CD4-positive, alpha-beta memory T cell (primary cell): Measurements from ENCODE around the gene CNDP2. TPM values are rescaled to one million over a fixed set of nuclear protein-coding genes. Genes with fewer than 3 reads are reported as not detected.

ENCODE experiments used
- CTCF ChIA-PET: fragments of 350-600 bp; sonication (Branson Sonifier 250); formaldehyde crosslinking; loops from one replicate; lab custom pipeline; 2021; ENCODE audit warnings: inconsistent platforms; ENCODE audit not compliant: partially characterized antibody; lab: Charles Lee
- POLR2A ChIA-PET: fragments of 350-600 bp; sonication (Branson Sonifier 250); formaldehyde crosslinking; loops from one replicate; lab custom pipeline; 2021; ENCODE audit not compliant: partially characterized antibody; lab: Charles Lee
- DNase-seq, 5 donors: peaks; one replicate each; pipeline versions ENCODE4 v3.0.0 to v3.0.0-alpha.2; 2020 to 2022; ENCODE audit warnings: mixed read lengths in 1 of 5
- H3K27ac ChIP-seq: one replicate; pipeline ENCODE4 v1.7.0; 2013; ENCODE audit warnings: low read depth, low read length
- H3K27me3 ChIP-seq: 2 replicates; pipeline ENCODE4 v1.7.0; 2013; ENCODE audit warnings: mild to moderate bottlenecking, low read length, moderate library complexity; ENCODE audit not compliant: insufficient read depth
- H3K36me3 ChIP-seq: 2 replicates; pipeline ENCODE4 v1.7.0; 2013; ENCODE audit warnings: mild to moderate bottlenecking, low read length, moderate library complexity; ENCODE audit not compliant: insufficient read depth
- H3K4me1 ChIP-seq: 2 replicates; pipeline ENCODE4 v1.7.0; 2013; ENCODE audit warnings: mild to moderate bottlenecking, low read length, moderate library complexity; ENCODE audit not compliant: insufficient read depth
- H3K4me3 ChIP-seq, 2 donors: one replicate each; pipeline ENCODE4 v1.7.0; 2013; ENCODE audit warnings: low read length in 2 of 2, mild to moderate bottlenecking in 1 of 2
- H3K9me3 ChIP-seq, 2 donors: one replicate each; pipeline ENCODE4 v1.7.0; 2013; ENCODE audit warnings: low read length in 2 of 2, control low read depth in 1 of 2; ENCODE audit not compliant: control insufficient read depth in 1 of 2
- H3K27ac Mint-ChIP-seq, 7 donors: one replicate each; pipeline ENCODE4 v1.8.0; 2020 to 2021; ENCODE audit warnings: mixed read lengths in 7 of 7, mild to moderate bottlenecking in 6 of 7, inconsistent platforms in 3 of 7, moderate library complexity in 3 of 7
- H3K27me3 Mint-ChIP-seq, 2 donors: one replicate each; pipeline ENCODE4 v1.8.0; 2020 to 2021; ENCODE audit warnings: mixed read lengths in 2 of 2
- H3K36me3 Mint-ChIP-seq, 2 donors: one replicate each; pipeline ENCODE4 v1.8.0; 2020 to 2021; ENCODE audit warnings: mixed read lengths in 2 of 2, inconsistent platforms in 1 of 2, mild to moderate bottlenecking in 1 of 2
- H3K4me1 Mint-ChIP-seq, 4 donors: one replicate each; pipeline ENCODE4 v1.8.0; 2020 to 2021; ENCODE audit warnings: mixed read lengths in 4 of 4, mild to moderate bottlenecking in 1 of 4
- H3K4me3 Mint-ChIP-seq, 8 donors: one replicate each; pipeline ENCODE4 v1.8.0; 2020 to 2021; ENCODE audit warnings: mixed read lengths in 8 of 8, mild to moderate bottlenecking in 7 of 8, moderate library complexity in 6 of 8, inconsistent platforms in 3 of 8
- H3K9me3 Mint-ChIP-seq, 8 donors: one replicate each; pipeline ENCODE4 v1.8.0; 2020 to 2021; ENCODE audit warnings: mixed read lengths in 8 of 8, mild to moderate bottlenecking in 5 of 8, inconsistent platforms in 3 of 8, moderate library complexity in 1 of 8
- intact Hi-C: fragments of 100-400 bp; cut with micrococcal nuclease; formaldehyde crosslinking; loops from one replicate; pipeline ENCODE4 v1.15.1; 2023
- polyA plus RNA-seq, 2 donors: library from polyadenylated mRNA; unstranded; fragments of 300-500 nt; fragmentation: Illumina TruSeq; gene quantifications; one replicate each; pipeline ENCODE4 v1.2.3, GENCODE V29; 2021
- total RNA-seq, 2 experiments: library from RNA; stranded (reverse); gene quantifications; one replicate each; pipeline ENCODE4 v1.2.3, GENCODE V29; 2021

Gene CNDP2
- total and polyA plus RNA-seq, 4 experiments from 2014 or later: 123 to 153 (median 141) TPM

GRCh38 chr18:74453642-74454198 lies 42.4 kb upstream of the CNDP2 start:
- ChIA-PET CTCF (no interaction called here), POLR2A (no interaction called here)
- Mint-ChIP-seq H3K9me3 (no peaks in the 10 kb centered on the region), H3K27me3 (peaks cover 31 to 36% of the 10 kb centered on the region in 2 donors), H3K4me3 (no peak overlapping the region), H3K4me1 (peaks cover 4 to 14% (median 6%) of the 10 kb centered on the region in 4 donors), H3K27ac (no peak overlapping the region), H3K36me3 (no peaks in the 10 kb centered on the region)
- intact Hi-C loops: no loop called here
- H3K27ac ChIP-seq: no peak overlapping the region
- no peak for DNase-seq
- H3K9me3 ChIP-seq: no peaks in the 10 kb centered on the region
- peaks cover 5% of the 10 kb centered on the region for H3K4me1 ChIP-seq
- H3K27me3 ChIP-seq: peaks cover 8% of the 10 kb centered on the region
- no peak overlapping the region for H3K4me3 ChIP-seq
- no peaks in the 10 kb centered on the region for H3K36me3 ChIP-seq

- H3K36me3 ChIP-seq: no peaks in the 10 kb centered on the region
- ChIA-PET POLR2A (no interaction called here), CTCF (no interaction called here)
- no peak overlapping the region for H3K27ac ChIP-seq
- H3K36me3 Mint-ChIP-seq: no peaks in the 10 kb centered on the region
- no peak overlapping the region for H3K27ac Mint-ChIP-seq
- intact Hi-C loops: no loop called here
- peaks cover 31 to 34% of the 10 kb centered on the region in 2 donors for H3K27me3 Mint-ChIP-seq
- no peak overlapping the region for H3K4me3 ChIP-seq
- peaks cover 4 to 14% (median 7%) of the 10 kb centered on the region in 4 donors for H3K4me1 Mint-ChIP-seq
- no peaks in the 10 kb centered on the region for H3K9me3 Mint-ChIP-seq
- no peak for DNase-seq
- H3K4me1 ChIP-seq: peaks cover 5% of the 10 kb centered on the region
- H3K27me3 ChIP-seq: peaks cover 8% of the 10 kb centered on the region
- no peak overlapping the region for H3K4me3 Mint-ChIP-seq
- H3K9me3 ChIP-seq: no peaks in the 10 kb centered on the region
These were observed 41.8 kb upstream of the CNDP2 start for GRCh38 chr18:74454279-74454751.

GRCh38 chr18:74455386-74455785 lies 40.8 kb upstream of the CNDP2 start:
- Histone ChIP-seq H3K4me3 (no peak overlapping the region), H3K36me3 (no peaks in the 10 kb centered on the region), H3K27me3 (peaks cover 8% of the 10 kb centered on the region), H3K9me3 (no peaks in the 10 kb centered on the region), H3K4me1 (peaks cover 5% of the 10 kb centered on the region), H3K27ac (no peak overlapping the region)
- no peaks in the 10 kb centered on the region for H3K9me3 Mint-ChIP-seq
- H3K4me3 Mint-ChIP-seq: no peak overlapping the region
- no peak overlapping the region for H3K27ac Mint-ChIP-seq
- POLR2A ChIA-PET: no interaction called here
- H3K27me3 Mint-ChIP-seq: peaks cover 31 to 34% of the 10 kb centered on the region in 2 donors
- CTCF ChIA-PET: no interaction called here
- H3K4me1 Mint-ChIP-seq: peaks cover 4 to 14% (median 8%) of the 10 kb centered on the region in 4 donors
- no peaks in the 10 kb centered on the region for H3K36me3 Mint-ChIP-seq
- no peak for DNase-seq
- intact Hi-C loops: no loop called here

- CTCF ChIA-PET: no interaction called here
- H3K4me1 ChIP-seq: peaks cover 5% of the 10 kb centered on the region
- no peak overlapping the region for H3K4me3 ChIP-seq
- peaks cover 8% of the 10 kb centered on the region for H3K27me3 ChIP-seq
- H3K9me3 Mint-ChIP-seq: no peaks in the 10 kb centered on the region
- intact Hi-C loops: no loop called here
- peaks cover 4 to 14% (median 8%) of the 10 kb centered on the region in 4 donors for H3K4me1 Mint-ChIP-seq
- H3K27me3 Mint-ChIP-seq: peaks cover 34 to 35% of the 10 kb centered on the region in 2 donors
- DNase-seq: no peak
- H3K27ac ChIP-seq: no peak overlapping the region
- POLR2A ChIA-PET: no interaction called here
- H3K36me3 ChIP-seq: no peaks in the 10 kb centered on the region
- no peak overlapping the region for H3K27ac Mint-ChIP-seq
- no peaks in the 10 kb centered on the region for H3K9me3 ChIP-seq
- H3K4me3 Mint-ChIP-seq: peak overlapping the region in 1 of 8 donors; percentile 17
- H3K36me3 Mint-ChIP-seq: no peaks in the 10 kb centered on the region
These were observed 40.2 kb upstream of the CNDP2 start for GRCh38 chr18:74456017-74456348.

- Mint-ChIP-seq H3K4me1 (peaks cover 4 to 14% (median 8%) of the 10 kb centered on the region in 4 donors), H3K27me3 (peaks cover 33 to 36% of the 10 kb centered on the region in 2 donors), H3K27ac (peak overlapping the region in 1 of 7 donors; percentile 41), H3K36me3 (no peaks in the 10 kb centered on the region), H3K4me3 (peak overlapping the region in 1 of 8 donors; percentile 47), H3K9me3 (no peaks in the 10 kb centered on the region)
- no peak overlapping the region for H3K27ac ChIP-seq
- no peak for DNase-seq
- ChIA-PET CTCF (no interaction called here), POLR2A (no interaction called here)
- H3K9me3 ChIP-seq: no peaks in the 10 kb centered on the region
- no peak overlapping the region for H3K4me3 ChIP-seq
- H3K4me1 ChIP-seq: peaks cover 5% of the 10 kb centered on the region
- intact Hi-C loops: no loop called here
- H3K27me3 ChIP-seq: peaks cover 8% of the 10 kb centered on the region
- H3K36me3 ChIP-seq: no peaks in the 10 kb centered on the region
These were observed 39.7 kb upstream of the CNDP2 start for GRCh38 chr18:74456349-74457042.

- DNase-seq: peak in 2 of 5 donors; percentile 5 to 6
- POLR2A ChIA-PET: no interaction called here
- H3K36me3 Mint-ChIP-seq: no peaks in the 10 kb centered on the region
- peaks cover 4 to 14% (median 8%) of the 10 kb centered on the region in 4 donors for H3K4me1 Mint-ChIP-seq
- Histone ChIP-seq H3K27ac (no peak within 1 kb of the TSS), H3K4me1 (peaks cover 5% of the 10 kb centered on the region), H3K9me3 (no peaks in the 10 kb centered on the region), H3K36me3 (no peaks in the 10 kb centered on the region), H3K4me3 (no peak within 1 kb of the TSS), H3K27me3 (peaks cover 8% of the 10 kb centered on the region)
- CTCF ChIA-PET: no interaction called here
- peak within 1 kb of the TSS; percentile 48 to 84 (median 79) for H3K4me3 Mint-ChIP-seq
- intact Hi-C loops: no loop called here
- peaks cover 33 to 36% of the 10 kb centered on the region in 2 donors for H3K27me3 Mint-ChIP-seq
- H3K27ac Mint-ChIP-seq: peak within 1 kb of the TSS in 1 of 7 donors; percentile 41
- no peaks in the 10 kb centered on the region for H3K9me3 Mint-ChIP-seq
These were observed 39.0 kb upstream of the CNDP2 start, which contains the start of gene DIPK1C for GRCh38 chr18:74457043-74457724. DIPK1C (minus strand) TSS chr18:74457308; CDS start chr18:74457259, 49 bp downstream.

- no peaks in the 10 kb centered on the region for H3K9me3 Mint-ChIP-seq
- Histone ChIP-seq H3K4me3 (no peak overlapping the region), H3K27ac (no peak overlapping the region), H3K9me3 (no peaks in the 10 kb centered on the region), H3K4me1 (peaks cover 5% of the 10 kb centered on the region), H3K27me3 (peaks cover 8% of the 10 kb centered on the region), H3K36me3 (no peaks in the 10 kb centered on the region)
- ChIA-PET POLR2A (no interaction called here), CTCF (no interaction called here)
- no peak for DNase-seq
- peaks cover 4 to 14% (median 8%) of the 10 kb centered on the region in 4 donors for H3K4me1 Mint-ChIP-seq
- peak overlapping the region in 1 of 7 donors; percentile 36 for H3K27ac Mint-ChIP-seq
- peak overlapping the region in 6 of 8 donors; percentile 33 to 82 (median 64) for H3K4me3 Mint-ChIP-seq
- peaks cover 33 to 38% of the 10 kb centered on the region in 2 donors for H3K27me3 Mint-ChIP-seq
- intact Hi-C loops: no loop called here
- H3K36me3 Mint-ChIP-seq: no peaks in the 10 kb centered on the region
These were observed 38.3 kb upstream of the CNDP2 start for GRCh38 chr18:74457725-74458421.
